ENCODE results near the gene TRPM3.

DNA sequence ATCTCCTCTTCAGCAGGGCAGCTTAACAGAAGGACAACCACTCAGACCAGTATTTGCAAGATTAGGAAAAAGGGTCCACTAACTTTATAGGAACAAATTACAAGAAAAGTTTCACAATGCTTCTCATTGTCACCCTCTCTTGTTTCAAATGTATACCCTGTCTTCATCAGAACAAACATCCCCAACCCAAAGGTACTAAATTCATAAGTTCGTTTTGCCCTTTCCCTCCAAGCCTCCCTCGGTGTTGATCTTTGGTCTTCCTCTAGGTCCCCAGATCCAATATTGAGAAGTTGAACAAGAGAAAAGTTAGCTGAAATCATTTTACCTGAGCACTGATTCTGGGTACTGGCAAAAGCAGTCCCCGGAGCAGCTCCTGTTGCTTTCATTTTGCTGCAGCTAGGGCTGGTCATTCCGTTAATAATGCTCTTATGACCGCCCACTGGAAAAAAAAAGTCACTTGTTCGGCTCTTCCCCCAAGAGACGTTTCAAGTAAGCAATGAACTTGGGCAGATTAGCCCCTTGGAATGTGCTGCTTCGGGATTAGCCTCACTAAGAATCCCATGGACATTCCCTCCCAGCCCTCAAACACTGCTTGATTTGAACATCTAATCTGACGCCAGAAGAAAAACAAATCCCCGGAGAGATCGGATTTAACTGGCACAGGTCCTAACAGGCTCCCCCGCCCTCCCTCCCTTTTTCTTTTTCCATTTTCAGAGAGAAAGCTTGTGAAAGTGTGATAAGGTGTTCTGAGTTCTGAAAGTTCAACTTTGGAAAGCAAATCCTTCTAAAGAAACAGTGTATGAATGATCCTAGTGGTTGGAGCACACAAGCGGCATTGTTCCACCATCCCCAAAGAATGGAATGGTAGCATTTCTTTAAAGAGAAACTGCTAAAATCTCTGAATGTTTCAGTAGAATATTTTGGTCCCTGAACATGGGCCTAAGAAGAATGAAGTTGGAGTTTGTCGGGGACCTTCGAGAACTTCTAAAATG, 252.5 kb downstream of the TRPM3 start:
- TF ChIP-seq, protein P1, sequence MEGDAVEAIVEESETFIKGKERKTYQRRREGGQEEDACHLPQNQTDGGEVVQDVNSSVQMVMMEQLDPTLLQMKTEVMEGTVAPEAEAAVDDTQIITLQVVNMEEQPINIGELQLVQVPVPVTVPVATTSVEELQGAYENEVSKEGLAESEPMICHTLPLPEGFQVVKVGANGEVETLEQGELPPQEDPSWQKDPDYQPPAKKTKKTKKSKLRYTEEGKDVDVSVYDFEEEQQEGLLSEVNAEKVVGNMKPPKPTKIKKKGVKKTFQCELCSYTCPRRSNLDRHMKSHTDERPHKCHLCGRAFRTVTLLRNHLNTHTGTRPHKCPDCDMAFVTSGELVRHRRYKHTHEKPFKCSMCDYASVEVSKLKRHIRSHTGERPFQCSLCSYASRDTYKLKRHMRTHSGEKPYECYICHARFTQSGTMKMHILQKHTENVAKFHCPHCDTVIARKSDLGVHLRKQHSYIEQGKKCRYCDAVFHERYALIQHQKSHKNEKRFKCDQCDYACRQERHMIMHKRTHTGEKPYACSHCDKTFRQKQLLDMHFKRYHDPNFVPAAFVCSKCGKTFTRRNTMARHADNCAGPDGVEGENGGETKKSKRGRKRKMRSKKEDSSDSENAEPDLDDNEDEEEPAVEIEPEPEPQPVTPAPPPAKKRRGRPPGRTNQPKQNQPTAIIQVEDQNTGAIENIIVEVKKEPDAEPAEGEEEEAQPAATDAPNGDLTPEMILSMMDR (CRISPR knock-in tag; IDR thresholded peaks at IDR 0.05) = no peak
- TF ChIP-seq, protein P2, sequence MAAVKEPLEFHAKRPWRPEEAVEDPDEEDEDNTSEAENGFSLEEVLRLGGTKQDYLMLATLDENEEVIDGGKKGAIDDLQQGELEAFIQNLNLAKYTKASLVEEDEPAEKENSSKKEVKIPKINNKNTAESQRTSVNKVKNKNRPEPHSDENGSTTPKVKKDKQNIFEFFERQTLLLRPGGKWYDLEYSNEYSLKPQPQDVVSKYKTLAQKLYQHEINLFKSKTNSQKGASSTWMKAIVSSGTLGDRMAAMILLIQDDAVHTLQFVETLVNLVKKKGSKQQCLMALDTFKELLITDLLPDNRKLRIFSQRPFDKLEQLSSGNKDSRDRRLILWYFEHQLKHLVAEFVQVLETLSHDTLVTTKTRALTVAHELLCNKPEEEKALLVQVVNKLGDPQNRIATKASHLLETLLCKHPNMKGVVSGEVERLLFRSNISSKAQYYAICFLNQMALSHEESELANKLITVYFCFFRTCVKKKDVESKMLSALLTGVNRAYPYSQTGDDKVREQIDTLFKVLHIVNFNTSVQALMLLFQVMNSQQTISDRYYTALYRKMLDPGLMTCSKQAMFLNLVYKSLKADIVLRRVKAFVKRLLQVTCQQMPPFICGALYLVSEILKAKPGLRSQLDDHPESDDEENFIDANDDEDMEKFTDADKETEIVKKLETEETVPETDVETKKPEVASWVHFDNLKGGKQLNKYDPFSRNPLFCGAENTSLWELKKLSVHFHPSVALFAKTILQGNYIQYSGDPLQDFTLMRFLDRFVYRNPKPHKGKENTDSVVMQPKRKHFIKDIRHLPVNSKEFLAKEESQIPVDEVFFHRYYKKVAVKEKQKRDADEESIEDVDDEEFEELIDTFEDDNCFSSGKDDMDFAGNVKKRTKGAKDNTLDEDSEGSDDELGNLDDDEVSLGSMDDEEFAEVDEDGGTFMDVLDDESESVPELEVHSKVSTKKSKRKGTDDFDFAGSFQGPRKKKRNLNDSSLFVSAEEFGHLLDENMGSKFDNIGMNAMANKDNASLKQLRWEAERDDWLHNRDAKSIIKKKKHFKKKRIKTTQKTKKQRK (IDR thresholded peaks at IDR 0.05; ENCODE audit: low read length) = no peak
- TF ChIP-seq ZBTB42 (CRISPR knock-in tag; IDR thresholded peaks at IDR 0.05) (no peak), EP300 (IDR thresholded peaks at IDR 0.05; ENCODE audit: low read depth in 2 of 2, low read length in 2 of 2) (no peak), EP300 (CRISPR knock-in tag; IDR thresholded peaks at IDR 0.05; ENCODE audit: borderline replicate concordance) (no peak), ZNF367 (CRISPR knock-in tag; IDR thresholded peaks at IDR 0.05; ENCODE audit: borderline replicate concordance) (no peak), FOXJ3 (CRISPR knock-in tag; IDR thresholded peaks at IDR 0.05; ENCODE audit: borderline replicate concordance) (no peak)
- TF ChIP-seq, protein P3, sequence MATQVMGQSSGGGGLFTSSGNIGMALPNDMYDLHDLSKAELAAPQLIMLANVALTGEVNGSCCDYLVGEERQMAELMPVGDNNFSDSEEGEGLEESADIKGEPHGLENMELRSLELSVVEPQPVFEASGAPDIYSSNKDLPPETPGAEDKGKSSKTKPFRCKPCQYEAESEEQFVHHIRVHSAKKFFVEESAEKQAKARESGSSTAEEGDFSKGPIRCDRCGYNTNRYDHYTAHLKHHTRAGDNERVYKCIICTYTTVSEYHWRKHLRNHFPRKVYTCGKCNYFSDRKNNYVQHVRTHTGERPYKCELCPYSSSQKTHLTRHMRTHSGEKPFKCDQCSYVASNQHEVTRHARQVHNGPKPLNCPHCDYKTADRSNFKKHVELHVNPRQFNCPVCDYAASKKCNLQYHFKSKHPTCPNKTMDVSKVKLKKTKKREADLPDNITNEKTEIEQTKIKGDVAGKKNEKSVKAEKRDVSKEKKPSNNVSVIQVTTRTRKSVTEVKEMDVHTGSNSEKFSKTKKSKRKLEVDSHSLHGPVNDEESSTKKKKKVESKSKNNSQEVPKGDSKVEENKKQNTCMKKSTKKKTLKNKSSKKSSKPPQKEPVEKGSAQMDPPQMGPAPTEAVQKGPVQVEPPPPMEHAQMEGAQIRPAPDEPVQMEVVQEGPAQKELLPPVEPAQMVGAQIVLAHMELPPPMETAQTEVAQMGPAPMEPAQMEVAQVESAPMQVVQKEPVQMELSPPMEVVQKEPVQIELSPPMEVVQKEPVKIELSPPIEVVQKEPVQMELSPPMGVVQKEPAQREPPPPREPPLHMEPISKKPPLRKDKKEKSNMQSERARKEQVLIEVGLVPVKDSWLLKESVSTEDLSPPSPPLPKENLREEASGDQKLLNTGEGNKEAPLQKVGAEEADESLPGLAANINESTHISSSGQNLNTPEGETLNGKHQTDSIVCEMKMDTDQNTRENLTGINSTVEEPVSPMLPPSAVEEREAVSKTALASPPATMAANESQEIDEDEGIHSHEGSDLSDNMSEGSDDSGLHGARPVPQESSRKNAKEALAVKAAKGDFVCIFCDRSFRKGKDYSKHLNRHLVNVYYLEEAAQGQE (IDR thresholded peaks at IDR 0.05; ENCODE audit: borderline replicate concordance in 1 of 2, low read depth in 1 of 2, low read length in 2 of 2) = no peak

Measured in HepG2 (cell line).